Ovary (tissue), 3 donors: ENCODE data around the gene LAMB1.

Experiments used
- EP300 ChIP-seq: sonication (generic); formaldehyde crosslinking; IDR thresholded peaks from one replicate; pipeline ENCODE4 v1.6.1; 2017; ENCODE audit warnings: antibody characterized with exemption
- POLR2A ChIP-seq: fragments of 450-650 bp; IDR thresholded peaks from one replicate; pipeline ENCODE4 v1.6.1; 2017; ENCODE audit warnings: antibody characterized with exemption, mild to moderate bottlenecking, moderate library complexity
- TF ChIP-seq, protein P1 (sequence below), 3 donors: fragments of 450-650 bp in 2 of 3; fragments of 200-600 bp in 1 of 3; IDR thresholded peaks; one replicate each; pipeline versions ENCODE4 v1.5.1 to v1.8.0; 2016 to 2022; ENCODE audit warnings: antibody characterized with exemption in 3 of 3, mild to moderate bottlenecking in 1 of 3
- donor health status: DM: no; HTN: no; CAD: no.

DNA sequence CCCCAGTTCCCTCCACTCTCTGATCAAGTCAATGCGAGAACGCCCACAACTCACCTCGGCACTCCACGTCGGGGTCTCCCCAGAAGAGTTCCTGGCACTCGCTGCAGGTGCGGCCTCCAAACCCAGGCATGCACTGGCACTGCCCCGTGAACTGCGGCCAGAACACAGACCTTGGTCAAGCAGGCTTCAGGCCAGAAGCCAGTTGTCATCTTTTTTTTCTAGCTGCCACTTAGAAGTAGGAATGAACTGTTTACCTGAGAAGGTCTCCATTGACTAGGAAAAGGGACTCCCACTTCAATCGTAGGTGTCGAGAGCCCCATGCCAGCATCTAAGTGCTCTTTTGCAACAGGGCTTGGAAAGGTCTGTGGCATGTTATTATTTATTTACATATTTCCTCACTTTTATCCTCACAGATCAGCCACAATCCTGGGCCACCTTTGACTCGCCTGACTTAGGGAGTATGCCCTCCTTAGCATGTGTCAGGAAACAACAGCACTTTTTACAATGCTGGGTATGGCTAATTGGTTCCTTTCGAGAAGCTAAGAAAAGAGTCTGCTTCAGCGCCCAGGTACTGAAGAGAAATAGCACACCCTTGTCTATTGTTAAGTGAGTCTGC lies 51.7 kb downstream of the LAMB1 start:
- TF ChIP-seq, protein P1, sequence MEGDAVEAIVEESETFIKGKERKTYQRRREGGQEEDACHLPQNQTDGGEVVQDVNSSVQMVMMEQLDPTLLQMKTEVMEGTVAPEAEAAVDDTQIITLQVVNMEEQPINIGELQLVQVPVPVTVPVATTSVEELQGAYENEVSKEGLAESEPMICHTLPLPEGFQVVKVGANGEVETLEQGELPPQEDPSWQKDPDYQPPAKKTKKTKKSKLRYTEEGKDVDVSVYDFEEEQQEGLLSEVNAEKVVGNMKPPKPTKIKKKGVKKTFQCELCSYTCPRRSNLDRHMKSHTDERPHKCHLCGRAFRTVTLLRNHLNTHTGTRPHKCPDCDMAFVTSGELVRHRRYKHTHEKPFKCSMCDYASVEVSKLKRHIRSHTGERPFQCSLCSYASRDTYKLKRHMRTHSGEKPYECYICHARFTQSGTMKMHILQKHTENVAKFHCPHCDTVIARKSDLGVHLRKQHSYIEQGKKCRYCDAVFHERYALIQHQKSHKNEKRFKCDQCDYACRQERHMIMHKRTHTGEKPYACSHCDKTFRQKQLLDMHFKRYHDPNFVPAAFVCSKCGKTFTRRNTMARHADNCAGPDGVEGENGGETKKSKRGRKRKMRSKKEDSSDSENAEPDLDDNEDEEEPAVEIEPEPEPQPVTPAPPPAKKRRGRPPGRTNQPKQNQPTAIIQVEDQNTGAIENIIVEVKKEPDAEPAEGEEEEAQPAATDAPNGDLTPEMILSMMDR (IDR thresholded peaks at IDR 0.05): no peak
- TF ChIP-seq POLR2A (no peak), EP300 (no peak)
